Measurements from ENCODE around the gene MYO9B.
A peak's percentile ranks its signal among the peaks of the same experiment; 100 is the strongest.

Gene MYO9B

DNA sequence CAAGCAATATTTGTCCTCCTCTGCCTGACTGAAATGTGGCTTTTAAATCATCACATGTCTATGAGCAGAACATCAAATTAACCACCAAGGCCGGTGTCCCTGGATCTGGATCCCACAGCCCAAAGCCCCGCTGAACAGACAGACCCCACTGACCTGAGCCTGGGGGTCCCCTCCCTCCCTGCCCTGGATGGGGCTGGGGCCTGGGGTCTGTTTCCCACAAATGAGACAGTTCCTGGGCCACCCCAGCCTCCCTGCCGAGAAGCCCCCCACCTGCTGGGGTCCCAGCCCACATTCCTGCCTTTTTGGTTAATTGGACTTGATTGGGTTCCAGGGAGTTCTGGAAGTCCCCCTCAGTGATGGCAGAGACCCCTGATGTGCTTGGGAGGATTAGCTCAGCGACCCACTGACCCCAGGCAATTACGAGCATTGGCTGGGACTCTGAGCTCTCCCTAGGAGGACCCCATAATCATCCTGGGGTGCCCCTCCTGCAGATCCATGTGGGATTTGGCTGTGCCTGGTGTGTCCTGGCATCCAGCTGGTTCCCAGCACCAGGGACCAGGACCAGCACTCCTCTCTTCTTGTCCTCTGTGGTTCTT lies 29.6 kb upstream of the MYO9B start:
- Histone ChIP-seq H4K20me1 (ENCODE audit: insufficient read depth, low read length) (no peaks in the 10 kb centered on the region), H3K4me2 (ENCODE audit: low read length) (no peak overlapping the region), H3K4me3 (ENCODE audit: low read length) (no peak overlapping the region), H3K9me3 (ENCODE audit: insufficient read depth, low read length) (no peaks in the 10 kb centered on the region), H3K4me1 (ENCODE audit: low read length) (no peaks in the 10 kb centered on the region), H3K27ac (ENCODE audit: low read length) (no peak overlapping the region), H3K9ac (ENCODE audit: low read length) (no peak overlapping the region), H3K79me2 (ENCODE audit: low read length) (no peaks in the 10 kb centered on the region), H2AFZ (ENCODE audit: low read depth, low read length) (no peak overlapping the region), H3K36me3 (replicated peaks; ENCODE audit: low read depth, low read length) (peaks cover 20% of the 10 kb centered on the region), H3K27me3 (ENCODE audit: low read depth, low read length) (no peaks in the 10 kb centered on the region)
- TF ChIP-seq, protein P1, sequence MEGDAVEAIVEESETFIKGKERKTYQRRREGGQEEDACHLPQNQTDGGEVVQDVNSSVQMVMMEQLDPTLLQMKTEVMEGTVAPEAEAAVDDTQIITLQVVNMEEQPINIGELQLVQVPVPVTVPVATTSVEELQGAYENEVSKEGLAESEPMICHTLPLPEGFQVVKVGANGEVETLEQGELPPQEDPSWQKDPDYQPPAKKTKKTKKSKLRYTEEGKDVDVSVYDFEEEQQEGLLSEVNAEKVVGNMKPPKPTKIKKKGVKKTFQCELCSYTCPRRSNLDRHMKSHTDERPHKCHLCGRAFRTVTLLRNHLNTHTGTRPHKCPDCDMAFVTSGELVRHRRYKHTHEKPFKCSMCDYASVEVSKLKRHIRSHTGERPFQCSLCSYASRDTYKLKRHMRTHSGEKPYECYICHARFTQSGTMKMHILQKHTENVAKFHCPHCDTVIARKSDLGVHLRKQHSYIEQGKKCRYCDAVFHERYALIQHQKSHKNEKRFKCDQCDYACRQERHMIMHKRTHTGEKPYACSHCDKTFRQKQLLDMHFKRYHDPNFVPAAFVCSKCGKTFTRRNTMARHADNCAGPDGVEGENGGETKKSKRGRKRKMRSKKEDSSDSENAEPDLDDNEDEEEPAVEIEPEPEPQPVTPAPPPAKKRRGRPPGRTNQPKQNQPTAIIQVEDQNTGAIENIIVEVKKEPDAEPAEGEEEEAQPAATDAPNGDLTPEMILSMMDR (IDR thresholded peaks at IDR 0.05; ENCODE audit: low read depth, low read length), result no peak
- no peak for TF ChIP-seq EZH2phosphoT487 (IDR thresholded peaks at IDR 0.05; ENCODE audit: low read depth)

DNA sequence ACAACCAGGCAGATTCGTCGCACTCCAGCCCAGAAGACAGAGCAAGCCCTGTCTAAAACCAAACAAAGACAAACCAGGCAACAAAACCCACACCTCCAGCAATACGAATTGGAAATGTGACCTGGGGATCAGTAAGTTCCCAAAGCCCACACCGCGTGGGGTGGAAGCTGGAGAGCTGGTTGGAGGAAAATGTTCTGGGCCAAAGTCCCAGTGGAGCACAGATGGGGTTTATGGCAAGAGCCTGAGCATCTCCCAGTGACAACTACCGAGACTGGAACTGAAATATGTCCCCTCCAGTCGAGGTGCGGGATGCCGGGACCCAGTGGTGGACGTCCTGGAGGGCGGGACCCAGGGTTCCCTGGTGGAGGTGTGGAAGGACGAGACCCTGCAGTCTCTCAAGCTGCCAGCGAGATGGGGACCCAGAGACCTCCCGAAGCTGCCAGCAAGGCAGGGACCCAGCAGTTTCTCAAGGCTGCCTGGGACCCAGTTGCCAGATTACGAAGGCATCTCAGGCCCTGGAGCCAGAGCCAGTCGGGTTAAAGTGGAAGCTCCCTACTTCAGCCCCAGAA lies 26.6 kb upstream of the MYO9B start:
- H3K4me2 ChIP-seq (ENCODE audit: low read length), result no peak overlapping the region
- H3K4me3 ChIP-seq (ENCODE audit: low read length), result no peak overlapping the region
- H3K9me3 ChIP-seq (ENCODE audit: insufficient read depth, low read length), result no peaks in the 10 kb centered on the region
- H3K27me3 ChIP-seq (ENCODE audit: low read depth, low read length), result no peaks in the 10 kb centered on the region
- TF ChIP-seq, protein P1 (IDR thresholded peaks at IDR 0.05; ENCODE audit: low read depth, low read length), result no peak
- no peak for TF ChIP-seq EZH2phosphoT487 (IDR thresholded peaks at IDR 0.05; ENCODE audit: low read depth)
- H3K4me1 ChIP-seq (ENCODE audit: low read length), result no peaks in the 10 kb centered on the region
- no peak overlapping the region for H3K9ac ChIP-seq (ENCODE audit: low read length)
- H3K79me2 ChIP-seq (ENCODE audit: low read length), result no peaks in the 10 kb centered on the region
- H3K36me3 ChIP-seq (replicated peaks; ENCODE audit: low read depth, low read length), result peaks cover 35% of the 10 kb centered on the region
- no peak overlapping the region for H2AFZ ChIP-seq (ENCODE audit: low read depth, low read length)
- H3K27ac ChIP-seq (ENCODE audit: low read length), result no peak overlapping the region
- H4K20me1 ChIP-seq (ENCODE audit: insufficient read depth, low read length), result no peaks in the 10 kb centered on the region

DNA sequence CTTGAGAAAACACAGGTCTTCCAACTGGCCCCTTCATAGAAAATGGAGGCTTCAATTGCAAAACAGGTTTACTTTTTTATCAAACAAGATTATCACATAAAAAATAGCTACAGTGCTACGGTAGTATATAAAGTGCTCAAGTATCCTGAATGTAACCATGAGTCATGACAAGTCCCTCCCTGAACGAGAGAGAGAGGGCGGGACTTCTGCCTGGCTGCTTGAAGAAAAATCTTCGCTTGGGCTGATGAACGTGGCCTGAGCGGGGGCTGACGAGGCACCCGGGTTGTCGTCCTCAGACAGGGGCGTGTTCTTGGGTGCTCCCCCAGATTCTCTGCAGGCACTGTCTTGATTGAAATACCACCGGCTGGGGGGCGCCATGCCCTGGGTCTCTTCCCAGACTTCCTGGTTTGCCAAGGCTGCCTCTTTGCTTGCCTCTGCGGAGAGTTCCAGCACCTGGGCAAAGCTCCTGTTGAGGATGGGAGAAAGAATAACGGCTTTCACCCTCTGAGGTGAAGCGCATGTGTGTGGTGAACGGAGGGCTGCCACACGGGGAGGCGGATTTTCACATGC lies 25.8 kb upstream of the MYO9B start:
- Histone ChIP-seq H3K9me3 (ENCODE audit: insufficient read depth, low read length) (no peaks in the 10 kb centered on the region), H4K20me1 (ENCODE audit: insufficient read depth, low read length) (no peaks in the 10 kb centered on the region), H3K79me2 (ENCODE audit: low read length) (no peaks in the 10 kb centered on the region), H3K36me3 (replicated peaks; ENCODE audit: low read depth, low read length) (peaks cover 35% of the 10 kb centered on the region), H3K9ac (ENCODE audit: low read length) (no peak overlapping the region), H3K4me2 (ENCODE audit: low read length) (no peak overlapping the region), H3K4me3 (ENCODE audit: low read length) (no peak overlapping the region), H3K27ac (ENCODE audit: low read length) (no peak overlapping the region), H2AFZ (ENCODE audit: low read depth, low read length) (no peak overlapping the region), H3K27me3 (ENCODE audit: low read depth, low read length) (no peaks in the 10 kb centered on the region), H3K4me1 (ENCODE audit: low read length) (no peaks in the 10 kb centered on the region)
- TF ChIP-seq EZH2phosphoT487 (IDR thresholded peaks at IDR 0.05; ENCODE audit: low read depth), result no peak
- TF ChIP-seq, protein P1 (IDR thresholded peaks at IDR 0.05; ENCODE audit: low read depth, low read length), result no peak

DNA sequence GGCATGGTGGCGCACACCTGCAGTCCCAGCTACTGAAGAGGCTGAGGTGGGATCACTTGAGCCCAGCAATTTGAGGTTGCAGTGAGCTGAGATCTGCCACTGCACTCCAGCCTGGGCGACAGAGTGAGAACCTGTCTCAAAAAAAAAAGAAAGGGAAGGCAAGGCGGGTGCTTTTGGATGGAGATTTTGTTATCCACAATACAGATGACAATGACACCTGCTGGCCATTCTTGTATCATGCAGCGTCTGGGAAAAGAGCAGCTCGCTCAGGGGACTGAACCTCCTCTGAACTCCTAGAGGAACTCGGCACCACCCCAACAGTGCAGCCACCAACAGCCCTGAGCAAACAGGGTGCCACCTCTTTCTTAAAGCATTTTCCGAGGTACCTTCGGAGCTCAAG lies 23.1 kb upstream of the MYO9B start:
- Histone ChIP-seq H3K4me2 (ENCODE audit: low read length) (no peak overlapping the region), H4K20me1 (ENCODE audit: insufficient read depth, low read length) (no peaks in the 10 kb centered on the region), H3K36me3 (replicated peaks; ENCODE audit: low read depth, low read length) (peaks cover 47% of the 10 kb centered on the region), H3K9ac (ENCODE audit: low read length) (no peak overlapping the region), H3K79me2 (ENCODE audit: low read length) (no peaks in the 10 kb centered on the region), H2AFZ (ENCODE audit: low read depth, low read length) (no peak overlapping the region), H3K4me3 (ENCODE audit: low read length) (no peak overlapping the region), H3K27ac (ENCODE audit: low read length) (no peak overlapping the region), H3K27me3 (ENCODE audit: low read depth, low read length) (no peaks in the 10 kb centered on the region), H3K9me3 (ENCODE audit: insufficient read depth, low read length) (no peaks in the 10 kb centered on the region), H3K4me1 (ENCODE audit: low read length) (no peaks in the 10 kb centered on the region)
- no peak for TF ChIP-seq EZH2phosphoT487 (IDR thresholded peaks at IDR 0.05; ENCODE audit: low read depth)
- TF ChIP-seq, protein P1 (IDR thresholded peaks at IDR 0.05; ENCODE audit: low read depth, low read length), result peak; percentile 46

Data from OCI-LY3 (cell line).